Choroid plexus epithelial cell (primary cell): Measurements from ENCODE around the gene EDC3.

Source experiments
- DNase-seq: peaks from one replicate; pipeline ENCODE4 v3.0.0-alpha.2; 2010; ENCODE audit warnings: low read depth
- H3K4me3 ChIP-seq: 2 replicates; pipeline ENCODE4 v1.5.1; 2011; ENCODE audit warnings: low read depth, mild to moderate bottlenecking, control low read depth, low read length, moderate library complexity
- TF ChIP-seq, protein P1 (sequence below): conservative IDR thresholded peaks from 2 replicates; pipeline ENCODE4 v1.5.1; 2011; ENCODE audit warnings: low read depth, mild to moderate bottlenecking, control low read depth, inconsistent platforms, low read length, moderate library complexity

The EDC3 gene

DNA sequence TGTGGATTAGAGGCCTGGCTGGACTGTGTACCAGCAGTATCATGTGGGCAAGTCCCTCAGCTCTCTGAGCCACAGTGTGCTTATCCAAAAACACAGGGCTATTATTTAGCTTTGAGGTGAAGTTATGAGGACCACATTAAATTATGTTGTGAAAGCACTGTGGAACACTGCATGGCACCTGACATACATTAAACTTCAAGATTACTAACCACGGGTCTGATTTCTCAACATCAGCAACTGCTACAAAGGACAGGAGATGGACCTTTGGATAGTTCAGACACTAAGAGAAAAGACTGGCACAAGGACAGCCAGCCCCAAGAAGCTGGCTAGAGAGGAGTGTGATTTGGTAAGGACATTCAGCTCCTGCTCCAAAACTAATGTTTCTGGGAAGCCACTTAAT, 58.8 kb downstream of the EDC3 start:
- no peak for DNase-seq
- TF ChIP-seq, protein P1, sequence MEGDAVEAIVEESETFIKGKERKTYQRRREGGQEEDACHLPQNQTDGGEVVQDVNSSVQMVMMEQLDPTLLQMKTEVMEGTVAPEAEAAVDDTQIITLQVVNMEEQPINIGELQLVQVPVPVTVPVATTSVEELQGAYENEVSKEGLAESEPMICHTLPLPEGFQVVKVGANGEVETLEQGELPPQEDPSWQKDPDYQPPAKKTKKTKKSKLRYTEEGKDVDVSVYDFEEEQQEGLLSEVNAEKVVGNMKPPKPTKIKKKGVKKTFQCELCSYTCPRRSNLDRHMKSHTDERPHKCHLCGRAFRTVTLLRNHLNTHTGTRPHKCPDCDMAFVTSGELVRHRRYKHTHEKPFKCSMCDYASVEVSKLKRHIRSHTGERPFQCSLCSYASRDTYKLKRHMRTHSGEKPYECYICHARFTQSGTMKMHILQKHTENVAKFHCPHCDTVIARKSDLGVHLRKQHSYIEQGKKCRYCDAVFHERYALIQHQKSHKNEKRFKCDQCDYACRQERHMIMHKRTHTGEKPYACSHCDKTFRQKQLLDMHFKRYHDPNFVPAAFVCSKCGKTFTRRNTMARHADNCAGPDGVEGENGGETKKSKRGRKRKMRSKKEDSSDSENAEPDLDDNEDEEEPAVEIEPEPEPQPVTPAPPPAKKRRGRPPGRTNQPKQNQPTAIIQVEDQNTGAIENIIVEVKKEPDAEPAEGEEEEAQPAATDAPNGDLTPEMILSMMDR: no peak
- H3K4me3 ChIP-seq: no peak overlapping the region

DNA sequence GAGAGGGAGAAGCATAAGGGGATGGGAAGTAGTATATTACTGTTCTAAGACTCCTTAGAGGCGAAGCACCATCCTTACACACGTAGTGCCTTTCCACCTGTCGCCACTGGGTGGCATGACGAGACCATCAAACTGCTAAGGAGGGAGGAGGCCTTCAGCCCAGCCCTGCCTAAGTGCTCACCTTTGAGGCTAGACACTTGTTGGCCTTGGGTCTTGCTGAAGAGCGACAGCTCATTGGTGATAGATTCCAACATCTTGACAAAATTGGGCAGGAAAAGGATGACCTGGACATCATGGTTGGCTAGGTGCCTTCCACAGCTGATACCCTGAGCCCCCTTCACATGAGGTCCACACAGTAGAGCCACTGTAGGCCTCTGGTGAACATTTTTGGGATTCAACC, 60.6 kb downstream of the EDC3 start:
- DNase-seq: peak; percentile 80
- no peak overlapping the region for H3K4me3 ChIP-seq
- TF ChIP-seq, protein P1: peak; percentile 98

DNA sequence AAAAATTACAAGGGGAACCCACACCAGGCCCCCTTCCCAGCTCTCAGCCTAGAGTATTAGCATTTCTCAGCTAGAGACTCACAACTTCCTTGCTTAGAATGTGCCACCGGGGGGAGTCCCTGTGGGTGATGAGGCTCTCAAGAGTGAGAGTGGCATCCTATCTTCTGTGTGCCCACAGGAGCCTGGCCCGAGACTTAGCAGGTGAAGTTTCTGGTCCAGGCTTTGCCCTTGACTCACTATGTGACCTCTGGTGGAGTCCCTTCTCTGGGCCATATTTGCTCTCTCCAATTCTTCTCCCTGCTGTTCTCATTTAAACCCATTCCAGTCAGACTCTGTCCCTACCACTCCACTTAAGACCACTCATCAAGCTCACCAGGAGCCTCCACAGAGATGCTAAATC, 62.0 kb downstream of the EDC3 start:
- no peak overlapping the region for H3K4me3 ChIP-seq
- TF ChIP-seq, protein P1: no peak
- no peak for DNase-seq

GRCh38 chr15:74632601-74633000, 63.2 kb downstream of the EDC3 start:
- H3K4me3 ChIP-seq: no peak overlapping the region
- DNase-seq: no peak
- TF ChIP-seq, protein P1: peak; percentile 0

DNA sequence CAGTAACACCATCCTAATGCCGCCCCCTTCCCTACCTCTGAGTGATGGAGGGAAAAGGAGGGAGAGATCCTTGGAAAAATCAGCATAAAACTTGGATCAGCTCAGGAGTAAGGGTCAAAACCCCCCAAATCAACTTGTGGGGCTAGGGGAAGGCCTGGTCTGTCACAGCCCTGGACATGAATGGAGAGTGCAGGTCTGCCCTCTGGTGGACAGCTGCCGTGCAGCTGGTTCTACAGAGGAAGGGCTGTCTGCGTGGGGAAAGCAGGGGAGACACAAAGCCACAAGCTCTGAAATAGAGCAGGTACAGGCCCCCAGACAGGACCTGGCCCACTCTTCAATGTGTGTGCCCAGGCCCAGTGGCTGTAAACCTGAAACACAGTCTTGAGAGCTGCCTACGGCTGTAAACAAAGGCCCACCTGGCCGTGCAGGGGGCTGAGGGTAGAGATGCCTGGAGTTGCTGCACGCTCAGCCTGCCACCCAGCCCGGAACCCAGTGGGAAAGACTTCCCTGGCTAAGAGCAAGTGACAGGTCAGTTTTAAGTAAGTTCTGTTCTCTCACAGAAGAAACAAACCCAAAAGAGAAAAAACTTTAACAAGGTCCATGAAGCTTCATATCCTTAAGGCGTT, 63.8 kb downstream of the EDC3 start:
- H3K4me3 ChIP-seq: no peak overlapping the region
- TF ChIP-seq, protein P1: peak; percentile 93
- DNase-seq: peak; percentile 73

- no peak for DNase-seq
- no peak overlapping the region for H3K4me3 ChIP-seq
- TF ChIP-seq, protein P1: no peak
Observed at GRCh38 chr15:74631408-74631807, 64.4 kb downstream of the EDC3 start.

DNA sequence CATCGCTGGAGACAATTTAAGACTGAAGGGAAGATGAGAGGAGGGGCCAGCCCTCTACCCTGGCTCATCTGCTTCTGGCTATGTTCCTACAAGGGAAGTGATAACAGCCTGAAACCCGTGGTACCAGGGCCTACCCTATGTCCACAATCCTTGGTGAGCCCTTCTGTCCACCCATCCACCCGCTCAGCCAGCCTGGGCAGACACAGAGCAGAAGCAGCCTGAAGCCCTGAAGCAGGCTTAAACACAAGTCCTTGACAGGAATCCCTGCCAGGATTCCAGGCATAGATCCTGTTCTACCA, 64.8 kb downstream of the EDC3 start:
- TF ChIP-seq, protein P1: no peak
- no peak overlapping the region for H3K4me3 ChIP-seq
- DNase-seq: no peak
